Nephron progenitor cell (in vitro differentiated cells): ENCODE measurements around the gene LARP1.

Experiments
- DNase-seq: peaks from one replicate; pipeline ENCODE4 v3.0.0; 2021
- H3K27ac Mint-ChIP-seq: 2 replicates; pipeline ENCODE4 v1.8.0; 2021; ENCODE audit warnings: mild to moderate bottlenecking, moderate library complexity, mixed read lengths
- H3K27me3 Mint-ChIP-seq: 2 replicates; pipeline ENCODE4 v1.8.0; 2021; ENCODE audit warnings: mild to moderate bottlenecking, low read depth, mixed read lengths; ENCODE audit not compliant: poor library complexity
- H3K36me3 Mint-ChIP-seq: 2 replicates; pipeline ENCODE4 v1.8.0; 2021; ENCODE audit warnings: low read depth, mixed read lengths
- H3K4me1 Mint-ChIP-seq: 2 replicates; pipeline ENCODE4 v1.8.0; 2021; ENCODE audit warnings: mixed read lengths
- H3K4me3 Mint-ChIP-seq: 2 replicates; pipeline ENCODE4 v1.8.0; 2021; ENCODE audit warnings: mild to moderate bottlenecking, moderate library complexity, mixed read lengths
- H3K9me3 Mint-ChIP-seq: 2 replicates; pipeline ENCODE4 v1.8.0; 2021; ENCODE audit warnings: mild to moderate bottlenecking, moderate library complexity, mixed read lengths
- TF ChIP-seq, protein P1 (sequence below): fragments of 200-600 bp; sonication (generic); IDR thresholded peaks from 2 replicates; pipeline ENCODE4 v1.5.0; 2021; ENCODE audit warnings: antibody characterized with exemption

Gene LARP1

DNA sequence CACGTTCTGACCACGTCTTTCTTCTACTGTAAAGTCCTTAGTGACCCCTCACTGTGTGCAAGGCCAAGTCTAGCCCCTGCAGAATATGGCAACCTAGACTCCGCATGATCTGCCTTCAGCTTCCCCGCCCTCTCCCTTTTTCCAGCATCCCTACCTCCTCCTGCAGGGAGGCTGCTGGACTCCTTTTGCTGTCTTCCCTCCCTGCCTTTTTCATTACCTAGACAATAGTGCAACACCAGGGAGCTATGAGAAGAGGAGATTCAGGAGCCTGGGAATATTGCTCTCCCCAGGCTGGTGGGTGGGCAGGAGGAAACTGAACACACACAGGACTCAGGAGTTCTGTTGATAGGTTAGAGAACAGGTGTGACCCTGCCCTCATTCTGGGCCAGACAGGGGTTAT is 33.1 kb upstream of the LARP1 start:
- H3K4me1 Mint-ChIP-seq, result peaks cover 26% of the 10 kb centered on the region
- no peak overlapping the region for H3K27ac Mint-ChIP-seq
- DNase-seq, result no peak
- TF ChIP-seq, protein P1, sequence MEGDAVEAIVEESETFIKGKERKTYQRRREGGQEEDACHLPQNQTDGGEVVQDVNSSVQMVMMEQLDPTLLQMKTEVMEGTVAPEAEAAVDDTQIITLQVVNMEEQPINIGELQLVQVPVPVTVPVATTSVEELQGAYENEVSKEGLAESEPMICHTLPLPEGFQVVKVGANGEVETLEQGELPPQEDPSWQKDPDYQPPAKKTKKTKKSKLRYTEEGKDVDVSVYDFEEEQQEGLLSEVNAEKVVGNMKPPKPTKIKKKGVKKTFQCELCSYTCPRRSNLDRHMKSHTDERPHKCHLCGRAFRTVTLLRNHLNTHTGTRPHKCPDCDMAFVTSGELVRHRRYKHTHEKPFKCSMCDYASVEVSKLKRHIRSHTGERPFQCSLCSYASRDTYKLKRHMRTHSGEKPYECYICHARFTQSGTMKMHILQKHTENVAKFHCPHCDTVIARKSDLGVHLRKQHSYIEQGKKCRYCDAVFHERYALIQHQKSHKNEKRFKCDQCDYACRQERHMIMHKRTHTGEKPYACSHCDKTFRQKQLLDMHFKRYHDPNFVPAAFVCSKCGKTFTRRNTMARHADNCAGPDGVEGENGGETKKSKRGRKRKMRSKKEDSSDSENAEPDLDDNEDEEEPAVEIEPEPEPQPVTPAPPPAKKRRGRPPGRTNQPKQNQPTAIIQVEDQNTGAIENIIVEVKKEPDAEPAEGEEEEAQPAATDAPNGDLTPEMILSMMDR, result no peak
- H3K4me3 Mint-ChIP-seq, result no peak overlapping the region
- H3K27me3 Mint-ChIP-seq, result no peaks in the 10 kb centered on the region
- no peaks in the 10 kb centered on the region for H3K36me3 Mint-ChIP-seq
- no peaks in the 10 kb centered on the region for H3K9me3 Mint-ChIP-seq

GRCh38 chr5:154722936-154723335 is 32.2 kb upstream of the LARP1 start:
- peaks cover 2% of the 10 kb centered on the region for H3K27me3 Mint-ChIP-seq
- DNase-seq, result no peak
- no peaks in the 10 kb centered on the region for H3K9me3 Mint-ChIP-seq
- no peaks in the 10 kb centered on the region for H3K36me3 Mint-ChIP-seq
- TF ChIP-seq, protein P1, result no peak
- no peak overlapping the region for H3K4me3 Mint-ChIP-seq
- H3K4me1 Mint-ChIP-seq, result peaks cover 26% of the 10 kb centered on the region
- H3K27ac Mint-ChIP-seq, result no peak overlapping the region

DNA sequence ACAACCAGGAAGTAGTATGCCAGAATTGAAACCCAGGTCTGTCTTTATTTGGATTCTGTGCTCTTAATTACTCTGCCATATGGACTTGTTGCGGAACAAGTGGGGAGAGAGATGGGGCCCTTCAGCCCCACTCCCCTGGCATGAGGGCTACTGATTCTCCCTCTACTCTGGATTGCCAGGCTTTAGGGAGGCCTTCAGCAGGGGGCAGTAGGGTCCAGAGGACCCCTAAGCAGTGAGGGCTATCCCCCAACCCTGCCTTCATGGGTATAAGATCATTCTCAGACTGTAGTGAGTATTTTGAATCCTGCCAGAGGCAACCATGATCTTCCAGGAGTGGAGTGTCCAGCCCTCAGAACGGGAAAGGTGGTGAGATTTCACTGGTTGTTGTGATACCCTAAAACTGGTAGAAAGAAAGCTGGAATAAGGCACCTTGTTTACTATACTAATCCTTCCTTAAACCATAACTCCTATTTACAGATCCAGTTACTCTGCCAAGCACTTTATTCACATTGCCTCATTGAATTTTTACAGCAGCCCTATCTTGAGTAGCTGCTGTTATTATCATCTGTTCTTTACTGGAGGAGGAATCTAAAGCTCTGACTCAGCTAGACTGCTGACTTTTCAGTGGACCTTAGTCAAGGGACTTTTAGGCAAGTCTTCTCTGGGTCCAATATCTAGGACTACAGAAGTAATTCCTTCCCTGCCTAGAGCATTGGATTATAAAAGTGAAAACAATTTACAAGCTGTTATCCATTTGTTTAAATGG is 31.3 kb upstream of the LARP1 start:
- no peaks in the 10 kb centered on the region for H3K9me3 Mint-ChIP-seq
- peaks cover 6% of the 10 kb centered on the region for H3K27me3 Mint-ChIP-seq
- DNase-seq, result no peak
- no peak overlapping the region for H3K27ac Mint-ChIP-seq
- H3K4me1 Mint-ChIP-seq, result peaks cover 26% of the 10 kb centered on the region
- no peak overlapping the region for H3K4me3 Mint-ChIP-seq
- TF ChIP-seq, protein P1, result no peak
- no peaks in the 10 kb centered on the region for H3K36me3 Mint-ChIP-seq

DNA sequence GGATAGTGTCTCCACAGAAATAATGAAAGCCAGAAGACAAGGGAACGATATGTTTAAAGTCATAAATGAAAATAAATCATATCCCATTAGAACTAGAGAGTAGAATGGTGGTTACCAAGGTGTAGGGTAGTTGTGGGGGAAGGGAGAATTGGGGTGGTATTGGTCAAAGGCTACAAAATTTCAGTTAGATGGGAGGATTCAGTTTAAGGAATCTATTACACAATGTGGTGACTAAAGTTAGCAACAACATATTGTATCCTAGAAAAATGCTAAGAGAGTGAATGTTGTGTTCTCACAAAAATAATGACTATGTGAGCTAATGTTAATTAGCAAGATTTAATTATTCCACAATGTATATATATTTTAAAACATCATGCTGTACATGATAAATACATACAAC is 27.8 kb upstream of the LARP1 start:
- peaks cover 9% of the 10 kb centered on the region for H3K27me3 Mint-ChIP-seq
- no peaks in the 10 kb centered on the region for H3K36me3 Mint-ChIP-seq
- no peak overlapping the region for H3K4me3 Mint-ChIP-seq
- peaks cover 19% of the 10 kb centered on the region for H3K4me1 Mint-ChIP-seq
- H3K27ac Mint-ChIP-seq, result no peak overlapping the region
- DNase-seq, result no peak
- TF ChIP-seq, protein P1, result no peak
- H3K9me3 Mint-ChIP-seq, result no peaks in the 10 kb centered on the region

GRCh38 chr5:154728939-154729588 is 26.1 kb upstream of the LARP1 start:
- no peak for DNase-seq
- TF ChIP-seq, protein P1, result no peak
- Mint-ChIP-seq H3K9me3 (no peaks in the 10 kb centered on the region), H3K36me3 (no peaks in the 10 kb centered on the region), H3K27me3 (peaks cover 9% of the 10 kb centered on the region), H3K4me1 (peaks cover 8% of the 10 kb centered on the region), H3K27ac (no peak overlapping the region), H3K4me3 (no peak overlapping the region)
